Measurements from ENCODE around the gene TCERG1L. TPM values are rescaled to one million over a fixed set of nuclear protein-coding genes. Genes with fewer than 3 reads are reported as not detected.

Gene TCERG1L
- total RNA-seq, 1 experiment from 2014 or later: not detected

DNA sequence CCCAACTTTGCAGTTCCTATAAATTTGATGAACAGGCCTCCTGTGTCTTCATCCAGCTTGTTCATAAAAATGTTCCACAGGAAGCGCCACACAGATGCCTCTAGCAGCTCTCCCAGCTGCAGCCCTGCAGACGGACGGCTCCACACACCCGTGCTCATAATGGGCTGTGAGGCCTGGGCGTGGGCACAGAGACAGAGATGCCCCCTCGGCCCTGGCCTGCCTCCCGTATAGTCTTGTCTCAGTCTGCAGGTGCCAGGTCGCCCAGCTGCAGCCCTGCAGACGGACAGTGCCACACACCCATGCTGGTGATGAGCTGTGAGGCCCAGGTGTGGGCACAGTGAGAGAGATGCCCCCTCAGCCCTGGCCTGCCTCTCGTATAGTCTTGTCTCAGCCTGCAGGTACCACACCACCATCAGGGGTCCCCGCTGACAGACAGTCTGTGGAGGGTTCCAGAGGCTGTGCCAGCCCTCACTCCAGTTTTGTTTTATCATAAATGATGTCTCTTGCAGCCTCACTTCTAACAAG, 189.9 kb downstream of the TCERG1L start:
- no peaks in the 10 kb centered on the region for H3K27me3 Mint-ChIP-seq (ENCODE audit: unreplicated experiment)
- BruUV-seq (replicated peaks): no TSS peak
- H3K9me3 Mint-ChIP-seq (ENCODE audit: low read depth, unreplicated experiment): no peaks in the 10 kb centered on the region
- H3K4me1 Mint-ChIP-seq (ENCODE audit: low read depth, unreplicated experiment): no peaks in the 10 kb centered on the region
- H3K27ac Mint-ChIP-seq (ENCODE audit: unreplicated experiment): no peak overlapping the region
- CTCF ChIA-PET: no interaction called here
- DNase-seq: no peak
- intact Hi-C loops (cut with micrococcal nuclease; ENCODE audit: unreplicated experiment): no loop called here
- no peak overlapping the region for H3K4me3 Mint-ChIP-seq (ENCODE audit: low read depth, unreplicated experiment)
- H3K36me3 Mint-ChIP-seq (ENCODE audit: insufficient read depth, unreplicated experiment): peaks cover 5% of the 10 kb centered on the region
- TF ChIP-seq, protein P1, sequence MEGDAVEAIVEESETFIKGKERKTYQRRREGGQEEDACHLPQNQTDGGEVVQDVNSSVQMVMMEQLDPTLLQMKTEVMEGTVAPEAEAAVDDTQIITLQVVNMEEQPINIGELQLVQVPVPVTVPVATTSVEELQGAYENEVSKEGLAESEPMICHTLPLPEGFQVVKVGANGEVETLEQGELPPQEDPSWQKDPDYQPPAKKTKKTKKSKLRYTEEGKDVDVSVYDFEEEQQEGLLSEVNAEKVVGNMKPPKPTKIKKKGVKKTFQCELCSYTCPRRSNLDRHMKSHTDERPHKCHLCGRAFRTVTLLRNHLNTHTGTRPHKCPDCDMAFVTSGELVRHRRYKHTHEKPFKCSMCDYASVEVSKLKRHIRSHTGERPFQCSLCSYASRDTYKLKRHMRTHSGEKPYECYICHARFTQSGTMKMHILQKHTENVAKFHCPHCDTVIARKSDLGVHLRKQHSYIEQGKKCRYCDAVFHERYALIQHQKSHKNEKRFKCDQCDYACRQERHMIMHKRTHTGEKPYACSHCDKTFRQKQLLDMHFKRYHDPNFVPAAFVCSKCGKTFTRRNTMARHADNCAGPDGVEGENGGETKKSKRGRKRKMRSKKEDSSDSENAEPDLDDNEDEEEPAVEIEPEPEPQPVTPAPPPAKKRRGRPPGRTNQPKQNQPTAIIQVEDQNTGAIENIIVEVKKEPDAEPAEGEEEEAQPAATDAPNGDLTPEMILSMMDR (IDR thresholded peaks at IDR 0.05; ENCODE audit: unreplicated experiment): no peak

DNA sequence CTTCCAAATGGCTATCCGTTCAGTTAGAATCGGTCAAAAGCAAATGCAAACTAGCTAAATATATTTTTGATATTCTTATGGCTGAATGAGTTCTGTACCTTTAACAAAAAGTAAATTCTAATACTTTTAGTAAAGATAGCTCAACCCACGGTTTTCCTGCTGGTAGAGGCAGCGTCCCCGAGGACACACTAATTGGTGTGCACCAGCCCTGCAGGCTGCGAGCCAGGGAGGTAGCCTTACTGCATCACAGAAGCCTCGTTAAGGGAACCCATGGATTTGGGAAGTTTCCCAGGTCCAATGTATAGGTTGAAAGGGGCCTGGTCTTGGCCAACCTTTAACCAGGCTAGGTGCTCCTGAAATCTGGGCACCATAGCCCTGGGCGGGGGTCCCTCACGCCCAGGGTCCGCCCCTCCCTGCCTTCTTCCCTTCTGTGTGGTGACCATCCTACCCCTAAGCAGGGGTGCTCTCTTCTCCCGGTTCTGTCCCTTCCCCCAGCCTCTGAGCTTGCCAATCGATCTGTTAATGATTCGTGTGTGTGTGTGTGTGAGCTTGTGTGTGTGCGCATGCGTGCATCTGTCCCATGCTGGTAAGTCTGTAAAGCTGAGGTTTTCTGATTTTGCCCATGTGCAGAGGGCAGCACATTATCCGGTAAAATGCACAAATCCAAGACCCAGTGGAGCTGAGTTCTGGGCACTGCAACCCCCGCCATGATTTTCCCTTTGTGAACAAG, 191.7 kb downstream of the TCERG1L start:
- BruUV-seq (replicated peaks): no TSS peak
- Mint-ChIP-seq H3K9me3 (ENCODE audit: low read depth, unreplicated experiment) (no peaks in the 10 kb centered on the region), H3K4me1 (ENCODE audit: low read depth, unreplicated experiment) (no peaks in the 10 kb centered on the region), H3K4me3 (ENCODE audit: low read depth, unreplicated experiment) (no peak overlapping the region), H3K27ac (ENCODE audit: unreplicated experiment) (no peak overlapping the region), H3K36me3 (ENCODE audit: insufficient read depth, unreplicated experiment) (peaks cover 1% of the 10 kb centered on the region), H3K27me3 (ENCODE audit: unreplicated experiment) (no peaks in the 10 kb centered on the region)
- no peak for DNase-seq
- CTCF ChIA-PET: no interaction called here
- intact Hi-C loops (cut with micrococcal nuclease; ENCODE audit: unreplicated experiment): no loop called here
- TF ChIP-seq, protein P1 (IDR thresholded peaks at IDR 0.05; ENCODE audit: unreplicated experiment): no peak

DNA sequence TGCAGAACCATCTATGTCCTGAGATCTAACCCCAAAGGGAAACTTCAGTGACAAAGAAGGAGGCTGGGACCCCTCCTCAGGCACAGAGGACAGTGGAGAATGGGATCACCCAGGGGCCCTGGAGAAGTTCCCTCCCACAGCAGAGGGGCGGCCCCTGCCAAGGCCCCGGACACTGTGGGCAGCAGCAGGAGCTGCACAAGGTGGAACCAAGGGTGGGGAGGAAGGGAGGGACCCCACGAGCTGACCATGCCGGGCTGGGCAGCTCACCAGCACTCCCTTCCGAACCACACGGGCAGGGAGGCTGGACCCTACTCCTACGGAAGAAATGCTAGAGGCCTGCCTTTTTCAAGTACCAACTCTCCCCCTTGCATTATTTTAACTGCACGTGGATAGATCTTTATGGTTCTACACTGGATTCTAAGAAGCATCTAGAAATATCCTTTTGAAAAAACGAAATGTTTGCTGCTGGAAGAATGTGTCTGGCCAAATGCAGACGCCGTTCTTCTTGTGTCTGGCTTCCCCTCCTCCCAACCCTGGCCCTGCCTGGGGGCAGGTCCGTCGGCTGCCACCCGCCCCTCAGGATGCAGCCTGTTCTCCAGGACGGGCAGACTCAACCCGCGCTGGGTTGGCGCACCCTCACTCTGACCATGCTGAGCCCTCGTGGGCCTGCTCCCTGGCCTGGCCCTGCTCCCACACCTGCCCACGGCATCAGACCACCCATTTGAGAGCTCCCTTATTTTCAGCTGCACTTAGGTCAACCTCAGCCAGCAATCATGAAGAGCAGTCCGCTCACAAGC, 193.9 kb downstream of the TCERG1L start:
- no peaks in the 10 kb centered on the region for H3K9me3 Mint-ChIP-seq (ENCODE audit: low read depth, unreplicated experiment)
- H3K4me1 Mint-ChIP-seq (ENCODE audit: low read depth, unreplicated experiment): no peaks in the 10 kb centered on the region
- no peak overlapping the region for H3K27ac Mint-ChIP-seq (ENCODE audit: unreplicated experiment)
- intact Hi-C loops (cut with micrococcal nuclease; ENCODE audit: unreplicated experiment): no loop called here
- TF ChIP-seq, protein P1 (IDR thresholded peaks at IDR 0.05; ENCODE audit: unreplicated experiment): no peak
- DNase-seq: no peak
- H3K27me3 Mint-ChIP-seq (ENCODE audit: unreplicated experiment): no peaks in the 10 kb centered on the region
- no TSS peak for BruUV-seq (replicated peaks)
- CTCF ChIA-PET: no interaction called here
- H3K36me3 Mint-ChIP-seq (ENCODE audit: insufficient read depth, unreplicated experiment): no peaks in the 10 kb centered on the region
- no peak overlapping the region for H3K4me3 Mint-ChIP-seq (ENCODE audit: low read depth, unreplicated experiment)

DNA sequence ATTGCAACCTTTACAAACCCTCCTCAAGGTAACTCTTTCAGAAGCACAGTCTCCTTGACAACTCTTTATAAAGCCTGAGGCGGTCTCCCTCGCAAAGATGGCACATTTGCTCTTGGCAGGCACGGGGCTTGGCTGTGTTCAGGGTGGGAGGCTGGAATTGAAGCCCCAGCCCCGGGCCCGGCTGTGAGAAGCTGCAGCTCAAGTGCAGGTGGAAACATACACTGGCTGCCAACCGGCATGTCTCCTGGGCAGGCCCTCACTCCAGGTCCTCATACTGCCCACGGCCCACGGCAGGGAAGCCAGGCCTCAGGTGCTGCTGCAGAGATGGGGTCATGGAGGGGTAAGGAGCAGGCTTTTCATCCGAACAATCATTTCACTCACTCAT, 194.5 kb downstream of the TCERG1L start:
- Mint-ChIP-seq H3K27ac (ENCODE audit: unreplicated experiment) (no peak overlapping the region), H3K4me3 (ENCODE audit: low read depth, unreplicated experiment) (no peak overlapping the region), H3K4me1 (ENCODE audit: low read depth, unreplicated experiment) (no peaks in the 10 kb centered on the region), H3K27me3 (ENCODE audit: unreplicated experiment) (no peaks in the 10 kb centered on the region), H3K9me3 (ENCODE audit: low read depth, unreplicated experiment) (no peaks in the 10 kb centered on the region), H3K36me3 (ENCODE audit: insufficient read depth, unreplicated experiment) (no peaks in the 10 kb centered on the region)
- intact Hi-C loops (cut with micrococcal nuclease; ENCODE audit: unreplicated experiment): no loop called here
- BruUV-seq (replicated peaks): no TSS peak
- DNase-seq: no peak
- TF ChIP-seq, protein P1 (IDR thresholded peaks at IDR 0.05; ENCODE audit: unreplicated experiment): no peak
- CTCF ChIA-PET: no interaction called here

All from Calu3 (cell line).